GM18502 (cell line): ENCODE measurements around the gene CENPS.

Source experiments
- ATAC-seq: cut with Tn5 transposase; IDR thresholded peaks from one replicate; pipeline ENCODE4 v1.9.1; 2021; ENCODE audit warnings: mild to moderate bottlenecking; ENCODE audit not compliant: unreplicated experiment, poor library complexity

Gene CENPS

GRCh38 chr1:10489291-10490055 lies 59.2 kb downstream of the CENPS start:
- ATAC-seq = no peak

GRCh38 chr1:10490286-10490970 lies 60.2 kb downstream of the CENPS start:
- no peak for ATAC-seq
